Activated CD4-positive, alpha-beta T cell treated with anti-CD3 and anti-CD28 coated beads for 24 hours (primary cell): ENCODE data around the gene INF2.

Experiments
- DNase-seq, 2 donors: peaks; one replicate each; pipeline ENCODE4 v3.0.0-alpha.2; 2020; ENCODE audit warnings: low read depth in 2 of 2

INF2 gene

GRCh38 chr14:104770851-104771272 is 81.4 kb downstream of the INF2 start:
- no peak for DNase-seq

- DNase-seq = no peak
Observed at GRCh38 chr14:104771374-104771773, 82.0 kb downstream of the INF2 start.
